Activated CD4-positive, alpha-beta memory T cell treated with anti-CD3 and anti-CD28 coated beads for 36 hours (primary cell): ENCODE data around the gene TDRD12. TPM values are rescaled to one million over a fixed set of nuclear protein-coding genes. Genes with fewer than 3 reads are reported as not detected.
A peak's percentile ranks its signal among the peaks of the same experiment; 100 is the strongest.

ENCODE experiments used
- CTCF ChIA-PET: fragments of 350-600 bp; sonication (Branson Sonifier 250); formaldehyde crosslinking; loops from one replicate; lab custom pipeline; 2021; ENCODE audit warnings: antibody characterized with exemption, inconsistent platforms; lab: Charles Lee
- POLR2A ChIA-PET: fragments of 350-600 bp; sonication (Branson Sonifier 250); formaldehyde crosslinking; loops from one replicate; lab custom pipeline; 2021; ENCODE audit warnings: antibody characterized with exemption; lab: Charles Lee
- DNase-seq: peaks from one replicate; pipeline ENCODE4 v3.0.0-alpha.2; 2020
- H3K27ac Mint-ChIP-seq: one replicate; pipeline ENCODE4 v1.8.0; 2021; ENCODE audit warnings: mixed read lengths
- H3K27me3 Mint-ChIP-seq: one replicate; pipeline ENCODE4 v1.8.0; 2021; ENCODE audit warnings: mixed read lengths
- H3K36me3 Mint-ChIP-seq: one replicate; pipeline ENCODE4 v1.8.0; 2021; ENCODE audit warnings: mixed read lengths
- H3K4me1 Mint-ChIP-seq: one replicate; pipeline ENCODE4 v1.8.0; 2021; ENCODE audit warnings: low read depth, mixed read lengths
- H3K4me3 Mint-ChIP-seq: one replicate; pipeline ENCODE4 v1.8.0; 2021; ENCODE audit warnings: mild to moderate bottlenecking, mixed read lengths
- H3K9me3 Mint-ChIP-seq: one replicate; pipeline ENCODE4 v1.8.0; 2021; ENCODE audit warnings: mixed read lengths
- intact Hi-C: fragments of 100-400 bp; cut with micrococcal nuclease; formaldehyde crosslinking; loops from one replicate; pipeline ENCODE4 v1.15.1; 2023
- total RNA-seq, 2 experiments: library from RNA; stranded (reverse); gene quantifications; one replicate each; pipeline ENCODE4 v1.2.3, GENCODE V29; 2021

Gene TDRD12
- total RNA-seq, 2 experiments from 2014 or later: 0.24 to 0.63 TPM

DNA sequence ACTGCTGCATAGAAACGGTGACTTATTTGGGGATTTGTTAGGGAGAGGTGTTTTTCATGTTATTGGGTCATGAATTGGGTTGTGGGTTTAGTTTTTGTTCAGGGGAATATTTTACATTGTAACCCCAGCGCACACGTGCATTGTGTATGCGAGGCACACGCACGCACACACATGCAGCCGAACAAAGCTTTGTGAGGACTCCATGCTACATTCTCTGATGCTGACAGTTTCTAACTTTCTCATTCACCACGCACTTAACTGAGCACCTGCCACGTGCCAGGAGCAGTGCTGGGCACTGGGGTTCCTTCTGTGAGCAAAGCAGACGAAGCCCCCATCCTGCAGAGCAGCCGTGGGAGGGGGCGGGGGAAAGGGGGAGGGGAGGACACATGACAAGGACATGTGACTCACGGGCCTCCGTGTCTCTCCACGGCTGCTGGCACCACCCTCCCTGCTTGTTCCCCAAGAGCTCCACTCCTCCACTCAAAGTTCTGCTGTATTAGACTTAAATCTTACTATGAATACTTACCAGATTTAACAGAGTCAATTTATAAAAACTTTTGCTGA, 94.4 kb downstream of the TDRD12 start:
- intact Hi-C loops: no loop called here
- DNase-seq: peak; percentile 13
- ChIA-PET CTCF (no interaction called here), POLR2A (no interaction called here)
- H3K36me3 Mint-ChIP-seq: no peaks in the 10 kb centered on the region
- no peaks in the 10 kb centered on the region for H3K9me3 Mint-ChIP-seq
- H3K27me3 Mint-ChIP-seq: peaks cover 3% of the 10 kb centered on the region
- H3K27ac Mint-ChIP-seq: no peak overlapping the region
- H3K4me1 Mint-ChIP-seq: peaks cover 16% of the 10 kb centered on the region
- no peak overlapping the region for H3K4me3 Mint-ChIP-seq

DNA sequence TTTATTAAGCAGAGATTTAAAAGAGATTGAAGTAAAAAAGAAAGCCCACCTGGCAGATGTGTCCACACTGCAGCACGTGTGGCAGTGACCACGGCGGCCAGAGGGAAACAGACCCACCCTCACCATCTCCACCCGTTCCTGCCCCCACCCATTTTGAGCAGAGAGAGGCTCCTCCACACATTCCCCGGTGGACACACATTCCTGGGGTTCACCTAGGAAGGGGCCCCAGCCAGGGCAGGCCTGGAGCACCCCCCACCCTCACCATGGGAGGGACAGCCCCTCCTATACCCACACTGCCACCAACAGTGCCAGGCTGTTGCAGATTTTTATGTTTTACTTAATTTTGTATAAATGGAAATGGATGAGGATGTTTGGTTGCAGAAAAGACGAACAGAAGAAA, 95.1 kb downstream of the TDRD12 start:
- no peak overlapping the region for H3K4me3 Mint-ChIP-seq
- no peaks in the 10 kb centered on the region for H3K36me3 Mint-ChIP-seq
- DNase-seq: no peak
- H3K4me1 Mint-ChIP-seq: peaks cover 10% of the 10 kb centered on the region
- H3K9me3 Mint-ChIP-seq: no peaks in the 10 kb centered on the region
- ChIA-PET POLR2A (no interaction called here), CTCF (interaction anchor here (1.0 kb wide), 1 partner anchor 23 kb away, joined by 3 read pairs; no protein-coding TSS in a partner anchor)
- intact Hi-C loops: no loop called here
- peaks cover 2% of the 10 kb centered on the region for H3K27me3 Mint-ChIP-seq
- no peak overlapping the region for H3K27ac Mint-ChIP-seq

DNA sequence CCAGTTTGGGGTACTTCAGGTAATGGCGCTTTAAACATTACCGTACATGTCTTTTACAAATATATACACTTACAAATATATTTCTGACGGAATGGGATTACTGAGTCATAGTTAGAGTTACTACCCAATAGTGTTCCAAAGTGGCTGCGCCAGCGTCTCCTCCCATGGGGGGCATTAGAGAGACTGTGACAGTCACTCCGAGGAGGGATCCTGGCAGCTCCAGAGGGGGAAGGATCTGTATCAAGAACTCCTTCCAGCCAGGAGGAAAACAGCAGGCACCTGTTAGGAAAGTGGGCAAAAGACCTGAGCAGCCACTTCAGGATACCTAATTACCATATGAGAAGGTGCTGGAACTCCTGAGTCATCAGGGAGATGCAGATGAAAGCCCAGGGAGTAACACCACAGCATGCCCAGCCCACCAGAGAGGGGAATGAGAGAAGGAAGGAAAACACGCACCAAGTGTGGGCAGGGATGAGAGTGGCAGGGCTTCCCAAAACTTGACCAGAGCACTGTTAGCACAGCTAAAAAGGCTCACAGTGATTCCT, 97.1 kb downstream of the TDRD12 start:
- H3K36me3 Mint-ChIP-seq: no peaks in the 10 kb centered on the region
- H3K27ac Mint-ChIP-seq: no peak overlapping the region
- CTCF ChIA-PET: no interaction called here
- POLR2A ChIA-PET: no interaction called here
- H3K27me3 Mint-ChIP-seq: peaks cover 5% of the 10 kb centered on the region
- no peak for DNase-seq
- intact Hi-C loops: no loop called here
- H3K9me3 Mint-ChIP-seq: no peaks in the 10 kb centered on the region
- no peak overlapping the region for H3K4me3 Mint-ChIP-seq
- H3K4me1 Mint-ChIP-seq: no peaks in the 10 kb centered on the region

DNA sequence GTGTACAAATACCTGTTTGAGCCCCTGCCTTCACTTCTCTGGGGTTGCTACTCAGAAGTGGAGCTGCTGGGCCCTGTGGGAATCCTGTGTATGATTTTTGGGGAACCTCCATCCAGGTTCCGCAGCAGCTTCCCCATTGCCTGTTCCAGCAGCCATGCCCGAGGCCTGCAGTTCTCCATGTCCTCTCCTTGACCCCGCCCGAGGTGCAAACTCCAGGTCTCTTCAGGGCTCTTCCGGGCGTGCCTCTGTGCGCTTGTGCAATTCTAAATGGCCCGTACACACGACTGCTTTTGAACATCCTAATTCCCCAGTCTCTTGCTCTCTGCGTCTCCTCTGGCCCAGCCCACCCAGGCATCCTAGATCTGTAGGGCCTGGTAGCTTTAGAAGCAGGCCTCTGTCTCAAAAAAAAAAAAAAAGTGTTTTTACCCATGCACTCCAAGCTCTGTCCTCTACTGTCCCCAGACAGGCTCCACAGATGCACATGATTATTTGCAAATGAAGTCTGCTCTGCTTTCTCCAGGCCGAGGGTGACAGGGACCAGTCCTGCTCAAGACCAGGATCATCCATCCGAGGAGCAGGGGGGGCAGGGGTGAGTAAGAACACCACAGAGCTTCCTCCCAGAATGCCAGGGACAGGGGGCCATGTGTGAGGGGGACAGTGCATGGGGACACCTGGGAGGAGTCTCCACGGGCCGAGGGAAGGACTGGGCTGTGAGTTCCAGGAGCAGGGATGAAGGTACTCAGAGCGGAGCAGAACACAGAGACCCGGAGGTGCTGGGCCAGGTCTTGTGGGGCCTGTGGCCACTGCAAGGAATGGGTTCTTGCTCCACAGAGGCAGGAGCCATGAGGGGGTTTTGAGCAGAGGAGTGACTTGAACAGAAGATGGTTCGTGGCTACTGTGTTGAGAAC, 98.3 kb downstream of the TDRD12 start:
- Mint-ChIP-seq H3K9me3 (no peaks in the 10 kb centered on the region), H3K27me3 (peaks cover 5% of the 10 kb centered on the region), H3K27ac (no peak overlapping the region), H3K36me3 (no peaks in the 10 kb centered on the region), H3K4me3 (no peak overlapping the region), H3K4me1 (no peaks in the 10 kb centered on the region)
- ChIA-PET CTCF (no interaction called here), POLR2A (no interaction called here)
- intact Hi-C loops: no loop called here
- DNase-seq: no peak

DNA sequence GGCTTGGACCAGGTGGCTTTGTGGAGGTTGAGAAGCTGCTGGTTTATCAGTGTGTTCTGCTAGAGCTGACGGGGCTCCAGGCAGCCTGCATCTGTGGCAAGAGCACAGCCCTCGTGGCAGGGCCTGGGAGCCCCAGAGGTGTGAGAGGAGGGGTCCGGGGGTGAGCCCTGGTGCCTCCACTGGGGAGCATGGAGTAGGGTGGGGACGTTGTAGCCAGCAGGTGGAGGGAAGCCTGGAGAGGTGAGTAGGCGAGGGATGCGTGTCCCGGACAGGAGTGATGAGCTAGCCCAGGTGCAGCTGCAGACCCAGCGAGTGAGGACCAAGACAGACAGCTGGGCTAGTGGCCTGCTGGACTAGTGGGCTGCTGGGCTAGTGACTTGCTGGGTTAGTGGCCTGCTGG, 99.0 kb downstream of the TDRD12 start:
- Mint-ChIP-seq H3K4me3 (no peak overlapping the region), H3K9me3 (no peaks in the 10 kb centered on the region), H3K4me1 (no peaks in the 10 kb centered on the region), H3K27me3 (peaks cover 7% of the 10 kb centered on the region), H3K36me3 (no peaks in the 10 kb centered on the region), H3K27ac (no peak overlapping the region)
- DNase-seq: no peak
- intact Hi-C loops: no loop called here
- CTCF ChIA-PET: no interaction called here
- POLR2A ChIA-PET: interaction anchor here (1.0 kb wide), 1 partner anchor 10 kb away, joined by 3 read pairs; no protein-coding TSS in a partner anchor

DNA sequence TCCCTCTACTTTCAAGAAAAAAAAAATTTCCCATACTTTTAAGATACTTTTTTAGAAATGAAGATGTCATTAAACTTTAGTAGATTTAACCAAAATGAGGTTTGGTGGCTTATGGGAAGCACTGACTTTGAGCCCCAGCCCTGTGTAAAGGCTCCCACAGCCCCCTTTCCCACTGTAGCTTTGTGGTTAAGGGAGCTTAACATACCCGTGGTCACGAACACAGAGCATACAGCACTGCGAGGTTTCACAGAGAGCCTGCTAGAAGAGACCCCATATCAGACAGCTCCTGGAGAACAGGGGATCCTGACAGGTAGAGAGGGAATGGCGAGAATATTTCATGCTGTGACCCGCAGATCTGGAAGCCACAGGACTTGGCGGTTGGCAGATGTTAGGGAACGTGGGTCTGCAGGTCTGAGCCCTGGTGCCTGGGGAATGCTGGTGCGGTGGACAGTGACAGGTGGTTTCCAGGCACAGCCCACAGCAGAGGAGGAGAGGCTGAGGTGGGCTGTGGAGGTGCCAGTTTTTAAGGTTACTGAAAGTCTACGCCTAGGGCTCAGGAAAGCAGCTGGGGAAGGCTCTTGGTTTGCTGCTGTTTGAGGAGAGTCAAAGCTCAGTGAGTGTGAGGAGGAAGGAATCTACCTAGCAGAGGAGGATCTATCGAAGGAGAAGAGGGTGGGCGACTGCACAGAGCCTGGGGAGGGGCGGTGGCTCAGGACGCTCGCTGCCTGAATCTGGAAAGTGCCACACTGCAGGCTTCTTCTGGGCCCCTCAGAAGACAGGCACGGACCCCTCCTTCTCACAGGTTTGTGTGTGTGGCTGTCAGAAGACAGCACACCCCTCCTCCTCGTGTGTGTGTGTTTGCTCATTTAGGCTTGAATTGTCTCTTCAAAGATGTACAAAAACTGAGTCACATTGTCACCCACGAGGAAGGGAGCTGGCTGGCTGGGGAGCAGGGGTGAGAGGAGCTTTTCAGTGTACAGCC, 100.1 kb downstream of the TDRD12 start:
- H3K4me3 Mint-ChIP-seq: no peak overlapping the region
- no peaks in the 10 kb centered on the region for H3K9me3 Mint-ChIP-seq
- intact Hi-C loops: no loop called here
- DNase-seq: no peak
- H3K27me3 Mint-ChIP-seq: peaks cover 7% of the 10 kb centered on the region
- H3K36me3 Mint-ChIP-seq: no peaks in the 10 kb centered on the region
- ChIA-PET POLR2A (interaction anchor here (0.7 to 1.0 kb wide), 2 partner anchors 9 to 115 kb away, joined by 3 read pairs; no protein-coding TSS in a partner anchor), CTCF (no interaction called here)
- H3K4me1 Mint-ChIP-seq: no peaks in the 10 kb centered on the region
- no peak overlapping the region for H3K27ac Mint-ChIP-seq

DNA sequence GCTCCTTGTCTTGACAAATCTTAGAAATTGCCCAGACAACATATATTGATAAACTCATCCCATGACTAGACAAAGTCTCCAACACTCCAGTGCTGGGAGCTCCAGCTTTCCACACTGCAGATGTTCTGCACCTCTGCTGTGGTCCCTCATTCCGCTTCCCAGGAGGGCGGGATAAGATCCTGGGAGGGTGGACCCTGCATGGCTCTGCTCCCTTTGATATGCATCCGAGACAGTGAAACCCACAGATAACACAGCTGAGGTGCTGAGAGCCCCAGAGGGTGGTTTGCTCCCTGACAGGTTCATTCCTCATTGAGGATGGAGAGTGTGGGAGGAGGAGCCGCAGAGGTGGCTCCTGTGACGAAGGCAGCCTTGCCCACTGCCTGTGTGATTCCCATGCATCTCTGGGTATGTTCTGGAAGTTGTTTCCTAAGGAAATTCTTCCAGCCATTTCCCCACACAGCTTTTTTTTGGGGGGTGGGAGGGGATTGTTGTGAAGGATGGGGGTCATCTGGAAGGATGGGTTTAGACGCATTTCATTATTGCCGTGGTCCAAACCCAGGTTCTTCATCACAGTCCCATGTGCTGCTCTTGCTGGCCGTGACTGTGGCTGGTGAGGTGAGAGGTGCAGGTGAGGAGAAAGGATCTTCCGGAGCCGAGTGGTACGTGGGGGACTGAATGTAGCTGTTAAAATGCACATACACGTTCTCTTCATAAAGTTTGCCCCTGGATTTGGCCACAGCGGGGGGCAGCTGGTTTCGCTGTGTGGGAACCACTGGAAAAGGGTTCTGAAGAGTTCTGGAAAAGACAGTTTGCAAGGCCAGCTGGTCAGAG, 103.6 kb downstream of the TDRD12 start:
- CTCF ChIA-PET: no interaction called here

DNA sequence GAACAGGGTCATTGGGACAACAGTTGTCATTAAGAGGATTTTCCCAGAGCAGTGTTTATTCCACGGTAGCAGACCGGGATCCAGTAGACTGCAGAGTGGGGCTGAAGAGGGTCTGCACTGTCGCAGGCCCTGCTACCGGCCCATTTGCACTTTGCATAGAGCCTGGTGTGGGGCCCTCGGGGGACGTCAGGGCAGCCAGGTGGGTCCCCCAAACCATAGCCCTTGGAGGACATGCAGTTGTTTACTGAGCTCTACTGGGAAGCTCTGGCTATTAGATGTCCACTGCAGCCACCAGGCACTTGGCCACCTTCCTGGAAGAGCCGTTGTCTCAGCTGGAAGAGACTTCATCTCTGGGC, 104.2 kb downstream of the TDRD12 start:
- Mint-ChIP-seq H3K4me1 (no peaks in the 10 kb centered on the region), H3K9me3 (no peaks in the 10 kb centered on the region), H3K27me3 (peaks cover 7% of the 10 kb centered on the region), H3K4me3 (no peak overlapping the region), H3K36me3 (no peaks in the 10 kb centered on the region), H3K27ac (no peak overlapping the region)
- ChIA-PET CTCF (interaction anchor here (0.5 kb wide), 1 partner anchor 134 kb away, joined by 3 read pairs; no protein-coding TSS in a partner anchor), POLR2A (no interaction called here)
- intact Hi-C loops: no loop called here
- DNase-seq: no peak

More for the DNA sequence above, 103.6 kb downstream of the TDRD12 start:
- no peak for DNase-seq
- Mint-ChIP-seq H3K36me3 (no peaks in the 10 kb centered on the region), H3K9me3 (no peaks in the 10 kb centered on the region), H3K27ac (no peak overlapping the region), H3K4me1 (no peaks in the 10 kb centered on the region), H3K4me3 (no peak overlapping the region), H3K27me3 (peaks cover 7% of the 10 kb centered on the region)
- POLR2A ChIA-PET: no interaction called here
- intact Hi-C loops: no loop called here

DNA sequence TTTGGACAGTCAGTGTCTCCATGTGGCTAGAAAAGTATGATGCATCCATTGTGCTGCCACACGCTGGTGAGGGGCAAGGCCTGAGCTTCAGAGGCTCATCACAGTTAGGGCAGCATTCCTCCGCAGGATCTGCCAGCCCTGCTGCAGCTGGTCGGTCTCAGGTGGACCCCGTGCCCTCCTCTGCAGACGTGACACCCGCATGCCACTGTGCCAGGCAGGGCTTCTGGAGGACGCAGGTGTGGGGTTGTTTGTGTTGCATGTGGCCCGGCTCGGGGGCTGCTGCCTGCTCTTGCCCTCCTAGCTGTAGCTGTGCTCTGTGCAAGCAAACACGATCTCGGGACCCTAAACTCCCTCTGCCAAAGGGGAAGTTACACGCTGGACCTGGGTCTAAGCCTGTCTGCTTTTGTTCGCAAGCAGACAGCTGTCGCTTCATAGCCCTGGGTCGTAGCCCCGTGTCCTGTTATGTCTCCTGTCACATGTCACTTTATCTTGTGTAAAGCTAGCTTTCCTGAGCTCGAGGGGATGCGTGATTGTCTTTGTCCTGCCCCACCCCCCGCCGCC, 104.7 kb downstream of the TDRD12 start:
- H3K4me3 Mint-ChIP-seq: no peak overlapping the region
- intact Hi-C loops: no loop called here
- no peak for DNase-seq
- H3K27me3 Mint-ChIP-seq: peaks cover 7% of the 10 kb centered on the region
- ChIA-PET CTCF (interaction anchor here (0.5 kb wide), 1 partner anchor 134 kb away, joined by 3 read pairs; no protein-coding TSS in a partner anchor), POLR2A (no interaction called here)
- no peaks in the 10 kb centered on the region for H3K9me3 Mint-ChIP-seq
- no peak overlapping the region for H3K27ac Mint-ChIP-seq
- H3K36me3 Mint-ChIP-seq: no peaks in the 10 kb centered on the region
- H3K4me1 Mint-ChIP-seq: peaks cover 5% of the 10 kb centered on the region

DNA sequence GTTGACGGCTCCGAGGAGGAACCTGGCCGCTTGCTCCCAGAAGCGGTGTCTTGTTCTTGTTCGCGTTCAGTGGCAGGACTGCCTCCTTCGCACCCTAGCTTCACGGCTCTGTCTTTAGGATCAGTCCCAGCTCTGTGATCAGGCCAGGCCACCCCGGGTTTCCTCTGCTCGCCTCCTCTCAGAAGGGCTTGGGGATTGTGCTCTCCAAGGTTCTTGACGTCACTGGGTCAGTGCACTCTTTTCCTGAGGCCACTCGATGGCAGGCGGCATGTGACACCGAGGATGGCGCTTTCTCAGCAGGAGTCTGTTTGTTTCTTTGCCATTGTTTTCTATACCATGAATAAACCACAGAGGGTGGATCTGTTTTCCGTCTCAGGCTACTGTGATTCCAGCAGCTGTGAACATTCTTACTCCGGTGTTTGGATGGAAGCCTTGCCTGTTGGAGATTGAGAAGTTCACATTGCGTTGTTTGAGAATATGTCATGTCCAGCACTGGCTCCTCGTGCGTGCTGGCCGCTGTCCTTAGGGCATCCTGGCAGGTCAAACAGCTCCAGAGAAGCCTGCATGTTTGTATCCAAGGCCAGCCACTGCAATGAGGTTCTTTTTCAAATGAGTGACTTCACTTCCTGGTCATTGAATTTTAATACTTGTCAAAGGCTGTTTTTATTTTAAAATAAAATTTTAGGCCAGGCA, 105.5 kb downstream of the TDRD12 start:
- POLR2A ChIA-PET: no interaction called here
- intact Hi-C loops: loop anchor here (5.0 kb wide), 1 partner anchor 133 kb away; the partner anchor contains the start of gene NUDT19
- H3K9me3 Mint-ChIP-seq: no peaks in the 10 kb centered on the region

More for the DNA sequence above, 105.5 kb downstream of the TDRD12 start:
- Mint-ChIP-seq H3K4me1 (peaks cover 11% of the 10 kb centered on the region), H3K36me3 (no peaks in the 10 kb centered on the region), H3K27ac (no peak overlapping the region), H3K4me3 (no peak overlapping the region), H3K27me3 (peaks cover 2% of the 10 kb centered on the region)
- CTCF ChIA-PET: no interaction called here
- no peak for DNase-seq
